Fibroblast of skin of right quadriceps (primary cell): Measurements from ENCODE around the gene DNASE2B.

ENCODE experiments used
- DNase-seq: peaks from one replicate; pipeline ENCODE4 v3.0.0-alpha.2; 2013

Gene DNASE2B

DNA sequence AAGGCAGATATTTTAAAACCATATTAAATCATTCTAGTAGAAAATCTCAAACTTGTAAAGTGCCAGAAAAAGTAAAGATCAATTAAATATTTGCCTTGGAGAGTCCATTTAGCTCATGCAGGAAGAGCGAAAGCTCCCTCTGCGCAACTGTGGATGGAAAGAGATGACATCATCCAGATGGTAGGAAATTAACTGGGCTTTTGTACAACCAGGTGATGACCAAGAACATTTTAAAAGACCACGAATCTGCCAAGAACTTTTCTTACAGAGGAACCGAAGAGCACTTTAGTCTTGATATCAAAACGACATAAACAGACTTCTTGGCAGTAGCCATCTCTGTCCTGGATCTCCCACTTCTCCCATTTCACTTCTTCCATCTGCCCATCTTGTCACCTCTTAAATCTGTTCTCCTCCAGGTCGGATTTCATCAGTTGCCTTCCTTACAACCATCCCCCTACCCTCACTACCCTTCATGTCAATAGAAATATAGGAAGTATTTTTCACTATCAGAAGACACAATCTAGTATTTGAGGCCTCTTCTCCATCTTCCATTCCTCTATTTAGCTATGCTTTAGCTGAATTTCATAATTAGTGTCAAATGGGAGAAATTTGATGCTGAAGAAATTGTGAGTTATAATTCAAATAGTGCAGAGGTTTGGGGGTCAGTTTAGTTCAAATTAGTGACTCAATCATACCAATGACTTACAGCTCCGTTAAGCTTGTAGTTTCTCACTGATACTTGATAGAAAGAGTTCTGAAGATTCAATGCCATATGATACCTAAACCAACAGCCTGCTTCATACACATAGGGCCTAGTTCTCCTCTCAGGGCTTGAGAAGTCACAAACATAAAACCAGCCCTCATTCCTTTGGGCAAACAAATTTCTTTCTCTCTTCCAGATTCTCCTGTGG lies 22.0 kb upstream of the DNASE2B start:
- DNase-seq: peak; percentile 30

DNA sequence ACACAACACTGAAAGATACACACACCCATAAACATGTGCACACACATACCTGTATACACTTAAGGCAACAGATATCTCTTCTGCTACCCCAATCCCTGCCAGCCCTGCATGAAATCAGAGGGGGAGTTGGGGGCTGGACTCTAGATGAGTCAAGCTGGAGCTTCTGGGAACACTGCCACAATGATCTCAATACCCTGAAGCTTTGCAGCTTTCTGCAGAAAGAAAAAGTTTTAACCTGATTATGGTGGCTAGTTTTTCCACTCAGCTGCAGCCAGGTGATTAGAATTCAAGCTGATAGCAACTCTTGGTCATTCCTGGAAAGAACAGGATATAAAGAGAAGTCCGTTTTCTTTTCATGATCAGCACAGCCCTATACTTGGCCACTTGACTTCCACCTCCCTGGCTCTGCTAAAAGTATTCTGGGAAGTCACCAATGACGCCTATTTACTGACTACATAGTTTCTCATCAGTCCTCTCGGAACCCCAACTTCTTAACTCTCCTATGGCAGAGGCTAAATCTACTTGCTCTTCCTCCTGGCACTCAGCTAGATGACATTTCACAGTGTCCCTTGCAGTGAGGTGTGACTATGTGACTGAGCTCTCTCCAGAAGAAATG lies 20.7 kb upstream of the DNASE2B start:
- DNase-seq: peak; percentile 84

DNA sequence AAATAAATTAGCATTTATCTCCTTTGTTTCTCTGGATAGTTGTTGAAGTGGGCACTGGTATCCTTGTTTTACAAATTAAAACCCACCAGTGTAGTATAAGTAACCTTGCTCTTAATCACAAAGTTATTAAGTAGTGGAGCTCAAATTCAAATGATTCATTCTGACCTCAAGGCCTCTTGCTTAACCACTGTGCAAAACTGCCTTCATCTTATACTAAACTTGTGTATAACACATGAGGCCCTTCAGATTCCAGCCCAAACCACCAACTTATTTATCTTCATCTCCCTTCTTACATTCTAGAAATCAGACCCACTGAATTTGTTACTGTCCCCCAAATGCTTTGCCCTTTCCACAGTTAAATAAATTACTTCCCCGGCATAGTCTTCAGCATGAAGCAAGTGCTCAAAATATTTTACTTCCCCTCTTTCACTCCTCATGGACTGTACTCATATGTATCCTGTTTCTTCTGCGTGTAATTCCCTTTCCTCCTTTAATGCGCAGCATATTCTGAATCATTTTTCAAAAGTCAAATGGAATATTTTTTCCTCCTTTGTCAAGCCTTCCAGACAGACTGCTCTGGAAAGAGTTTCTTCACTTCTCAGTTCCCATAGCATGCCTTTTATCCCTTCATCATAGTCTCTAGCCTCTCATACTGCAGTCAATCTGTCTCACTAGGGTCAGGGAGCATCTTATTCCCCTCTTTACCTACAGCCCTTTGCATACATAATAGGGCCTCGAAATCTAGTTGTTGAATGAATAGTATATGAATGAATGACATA lies 19.0 kb upstream of the DNASE2B start:
- DNase-seq: peak; percentile 76

DNA sequence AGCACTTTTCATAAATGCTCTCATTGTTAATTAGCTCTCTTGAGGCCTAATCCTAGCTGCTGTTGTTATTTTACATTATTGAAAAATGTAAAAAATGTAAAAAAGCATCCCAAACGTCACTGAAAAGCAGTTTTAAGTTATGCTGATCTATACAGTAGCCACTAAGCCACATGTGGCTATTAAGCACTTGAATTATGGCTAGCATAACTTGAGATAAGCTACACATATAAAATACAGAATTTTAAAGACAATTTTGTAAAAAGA lies 18.4 kb upstream of the DNASE2B start:
- DNase-seq: no peak

DNA sequence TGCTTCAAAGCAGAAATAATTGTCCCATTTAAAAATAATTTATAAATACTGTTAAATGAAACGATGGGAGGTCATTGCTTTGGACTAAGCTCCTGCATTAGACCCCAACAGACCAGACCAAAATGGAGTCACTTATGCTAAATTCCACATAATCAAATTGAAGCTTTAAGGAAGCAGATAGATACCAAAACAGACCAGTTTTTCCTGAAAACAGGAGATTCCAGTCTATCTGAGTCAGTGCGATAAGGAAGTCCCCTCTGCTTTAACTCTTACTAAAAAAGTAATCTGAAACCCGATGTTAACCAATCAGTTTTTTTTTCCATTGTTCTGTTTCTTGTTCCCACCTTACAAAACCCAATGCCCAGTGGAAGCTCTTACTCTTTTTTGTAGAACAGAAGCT lies 16.2 kb upstream of the DNASE2B start:
- no peak for DNase-seq

DNA sequence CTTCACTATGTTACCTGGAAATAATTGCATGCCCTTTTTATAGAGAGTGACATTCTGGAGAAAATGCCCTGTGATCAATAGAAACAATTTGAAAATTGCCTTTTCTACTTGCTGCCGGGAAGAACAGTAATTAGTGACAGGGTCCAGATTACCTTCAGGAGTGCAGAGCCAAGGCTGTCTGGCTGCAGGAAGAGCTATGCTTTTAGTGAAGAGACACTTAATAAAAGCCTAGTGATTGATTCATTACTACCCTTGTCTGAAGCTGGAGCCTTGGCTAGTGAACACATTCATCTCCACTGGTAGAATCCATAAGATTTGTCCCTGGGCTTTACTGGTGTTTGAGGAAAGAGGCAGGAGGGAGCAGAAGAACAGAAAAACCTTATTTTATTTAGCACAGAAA lies 12.9 kb upstream of the DNASE2B start:
- DNase-seq: no peak

DNA sequence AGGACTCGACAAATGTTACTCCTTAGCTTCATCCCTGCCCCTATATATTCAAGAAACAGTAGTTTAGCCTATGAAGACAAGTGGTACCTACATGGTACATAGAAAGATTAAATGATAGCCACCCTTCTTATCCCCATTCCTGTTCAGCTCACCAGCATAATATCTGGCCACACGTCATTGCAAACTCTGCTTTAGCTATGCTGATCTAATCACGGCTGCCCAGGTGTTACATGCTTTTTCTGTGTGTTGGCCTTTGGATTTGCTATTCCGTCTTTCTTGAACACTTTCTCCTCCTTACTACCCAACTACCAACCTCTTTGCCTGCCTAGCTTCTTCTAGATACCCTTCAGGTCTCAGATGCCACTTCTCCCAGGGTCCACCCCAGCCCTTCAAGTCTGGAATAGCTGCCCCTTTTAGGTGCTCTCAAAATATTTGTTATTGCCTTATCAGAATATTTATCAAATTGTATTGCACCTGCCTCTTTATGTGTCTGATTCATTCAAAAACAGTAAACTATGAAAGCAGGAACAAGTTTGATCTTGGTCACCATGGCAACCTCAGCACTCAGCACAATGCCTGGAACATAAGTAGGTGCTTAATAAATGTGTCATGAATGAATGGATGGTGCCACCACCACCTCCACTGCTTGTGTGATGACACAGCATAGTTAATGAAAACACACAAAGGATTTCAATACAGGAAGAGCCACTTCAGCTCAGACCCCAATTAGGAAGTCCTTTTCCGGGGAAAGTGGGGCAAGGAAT lies 11.4 kb upstream of the DNASE2B start:
- no peak for DNase-seq

DNA sequence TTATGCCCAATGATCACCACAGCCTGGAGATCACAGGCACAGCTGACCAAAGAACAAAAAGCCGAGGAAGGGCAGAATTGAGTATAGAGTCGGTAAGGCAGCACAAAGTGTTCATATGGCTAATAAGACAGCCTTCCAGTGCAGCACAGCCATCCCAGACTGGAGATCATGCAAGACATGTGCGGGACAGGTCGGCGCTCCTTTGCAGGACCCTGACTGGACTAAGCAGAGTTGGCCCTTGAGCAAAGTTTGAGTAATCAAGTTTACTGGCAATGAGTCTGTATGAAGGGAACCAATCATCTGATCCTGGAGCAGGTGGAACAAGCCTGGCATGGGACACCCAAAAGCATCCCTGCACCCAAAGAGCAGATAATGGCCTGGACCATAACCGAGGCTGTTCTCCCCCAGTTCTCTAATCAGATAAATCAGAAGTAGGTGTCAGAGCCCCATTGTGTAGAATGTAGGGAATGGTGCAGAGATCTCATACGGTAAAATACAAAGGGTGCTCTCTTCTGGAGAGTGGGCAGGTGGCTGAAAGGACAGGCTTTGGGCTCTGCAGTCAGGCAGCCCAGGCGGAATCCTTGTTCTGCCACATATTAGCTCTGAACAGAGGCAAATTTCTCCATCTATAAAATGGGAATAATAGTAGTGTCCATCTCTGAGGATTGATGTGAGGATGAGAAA lies 10.7 kb upstream of the DNASE2B start:
- no peak for DNase-seq

DNA sequence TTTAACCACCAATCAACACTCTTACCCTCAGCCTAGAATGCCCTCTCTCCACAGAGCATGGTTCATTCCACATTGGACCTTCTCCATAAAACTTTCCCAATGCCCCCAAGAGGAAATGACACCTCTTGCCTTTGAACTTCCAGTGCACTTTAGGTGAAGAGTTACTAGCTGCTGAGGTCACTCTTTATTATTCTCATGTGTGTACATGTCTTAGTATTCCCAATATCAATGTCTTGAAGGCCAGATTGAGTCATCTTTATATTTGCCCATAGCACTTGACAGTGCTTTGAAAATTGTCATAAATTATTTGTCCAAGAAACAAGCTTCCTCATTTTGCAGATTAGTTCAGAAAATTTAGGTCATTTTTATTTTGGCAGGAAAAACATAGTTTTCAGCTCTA lies 8.1 kb upstream of the DNASE2B start:
- DNase-seq: no peak

DNA sequence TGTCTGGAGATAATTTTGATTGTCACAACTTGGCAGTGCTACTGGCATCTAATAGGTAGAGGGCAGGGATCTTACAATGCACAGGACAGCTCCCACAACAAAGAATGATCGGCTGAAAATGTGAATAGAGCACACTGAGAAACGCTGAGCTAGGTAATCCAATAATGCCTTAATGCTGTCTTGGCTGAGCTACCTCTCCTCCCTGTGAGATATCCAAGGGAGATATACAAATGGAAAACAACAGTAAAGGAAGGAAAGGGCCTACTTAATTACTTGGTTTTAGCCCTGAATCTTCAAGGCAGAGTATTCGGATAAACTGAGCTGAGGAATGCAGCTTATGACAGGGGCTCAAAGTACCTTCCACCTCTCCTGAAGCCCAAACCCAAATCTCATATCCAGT lies 2.9 kb downstream of the DNASE2B start:
- DNase-seq: no peak

DNA sequence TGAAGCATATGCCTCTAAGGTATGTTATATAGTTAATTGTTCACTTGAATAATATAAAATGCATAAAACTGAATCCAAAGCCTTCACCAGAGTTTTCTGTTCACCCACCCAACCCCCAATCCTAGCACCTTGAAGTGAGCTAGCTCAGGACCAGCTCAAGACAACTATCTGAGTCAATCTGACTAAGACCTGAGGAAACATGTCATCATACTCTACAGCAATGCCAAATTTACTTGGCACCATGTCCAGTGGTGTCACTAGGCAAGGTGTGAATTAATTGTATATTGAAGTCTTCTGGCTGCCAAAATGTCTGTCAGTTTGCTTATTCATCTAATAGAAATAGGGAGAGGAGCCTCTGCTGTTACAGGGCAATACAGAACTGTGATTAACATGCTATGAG lies 3.8 kb downstream of the DNASE2B start:
- DNase-seq: peak; percentile 32

DNA sequence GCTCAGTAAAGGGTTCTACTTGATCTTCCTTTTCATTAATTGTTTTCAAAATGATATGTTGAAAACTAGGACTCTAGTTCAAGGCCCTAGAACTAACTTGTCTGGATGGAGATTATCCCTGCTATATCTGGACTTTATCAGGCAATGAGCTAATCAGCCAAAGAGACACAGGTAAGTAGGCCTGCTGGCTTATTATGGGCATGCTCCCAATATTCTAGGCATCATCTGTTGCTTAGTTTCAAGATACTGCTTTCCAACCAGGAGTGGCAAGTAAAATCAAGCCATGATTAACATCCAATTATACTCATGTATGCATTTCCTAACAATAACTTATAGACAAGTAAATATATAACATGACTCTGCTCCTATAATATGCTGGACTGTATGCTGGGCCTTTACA lies 4.2 kb downstream of the DNASE2B start:
- DNase-seq: no peak

DNA sequence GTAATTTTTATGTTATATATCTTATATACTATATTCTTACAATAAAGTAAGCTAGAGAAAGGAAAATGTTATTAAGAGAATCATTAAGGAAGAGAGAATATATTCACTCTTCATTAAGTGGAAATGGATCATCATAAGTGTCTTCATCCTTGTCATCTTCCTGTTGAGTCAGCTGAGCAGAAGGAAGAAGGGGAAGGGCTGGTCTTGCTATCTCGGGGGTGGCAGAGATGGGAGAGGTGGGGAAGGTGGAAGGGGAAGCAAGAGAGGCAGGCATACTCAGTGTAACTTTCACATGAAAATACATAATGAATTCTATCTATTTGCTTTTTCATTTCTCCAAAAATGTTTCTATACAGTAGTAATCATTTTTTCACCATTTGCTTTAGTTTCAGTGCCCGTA lies 5.1 kb downstream of the DNASE2B start:
- no peak for DNase-seq

DNA sequence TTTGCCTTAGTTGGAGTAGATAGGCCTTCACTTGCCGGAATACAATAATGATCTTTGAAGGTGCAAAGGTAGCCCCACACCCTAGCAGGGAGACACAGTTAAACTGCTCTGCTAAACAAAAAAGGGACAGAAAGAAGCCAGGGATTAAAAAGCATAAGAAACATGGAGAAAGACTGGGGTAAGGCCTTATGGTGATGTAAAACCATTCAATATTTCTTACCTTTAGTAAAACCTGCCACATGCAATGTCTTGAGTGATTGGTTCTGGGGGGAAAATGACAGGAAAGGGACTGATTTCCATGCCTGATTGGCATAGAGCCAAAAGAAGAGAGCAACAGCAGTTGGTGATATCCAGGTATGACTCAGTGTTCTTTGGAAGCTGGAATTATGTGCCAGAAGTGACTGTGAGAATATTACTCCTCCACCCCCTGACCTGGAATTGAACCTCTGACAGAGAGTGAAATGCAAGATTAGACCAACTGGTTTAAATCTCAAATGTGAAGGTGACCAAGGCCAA lies 8.1 kb downstream of the DNASE2B start:
- DNase-seq: peak; percentile 48

DNA sequence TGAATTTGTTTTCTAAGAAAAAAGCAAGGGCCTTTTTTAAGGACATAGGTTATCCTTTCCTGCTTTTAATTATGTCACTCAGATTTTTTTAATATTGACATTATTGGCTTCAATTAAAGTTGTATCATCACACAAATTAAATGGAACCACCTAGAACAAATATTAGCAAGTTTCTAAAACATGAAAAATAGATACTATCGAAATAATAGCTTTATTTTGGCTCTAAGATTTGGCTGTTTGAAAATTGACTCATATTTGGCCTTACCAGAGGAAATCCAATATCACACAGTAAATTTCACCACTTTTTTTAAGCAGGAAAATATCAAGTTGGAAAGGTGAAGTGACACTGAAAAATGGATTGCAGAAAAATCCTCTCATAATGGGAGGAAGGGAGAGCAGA lies 9.2 kb downstream of the DNASE2B start:
- no peak for DNase-seq

DNA sequence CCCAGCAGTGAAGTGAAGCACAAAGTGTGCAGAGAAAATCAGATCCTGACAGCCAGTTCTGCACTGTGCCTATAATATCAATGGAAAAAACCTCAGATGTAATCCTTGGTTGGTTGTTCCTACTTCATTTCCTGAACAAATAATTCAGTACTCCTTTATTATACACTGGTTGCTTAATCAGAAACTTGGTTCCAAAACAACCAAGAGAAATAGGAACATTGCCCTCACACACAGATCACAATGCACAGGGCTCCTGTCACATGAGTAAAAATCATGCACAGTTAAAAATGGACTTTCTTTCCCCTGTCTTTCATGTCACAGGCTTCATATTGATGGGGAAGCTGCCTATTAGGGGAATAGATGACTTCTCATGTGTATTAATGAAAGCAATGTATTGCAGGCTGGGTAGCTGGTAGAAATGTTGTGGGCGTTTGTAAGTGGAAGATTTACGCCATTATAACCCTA lies 9.7 kb downstream of the DNASE2B start:
- no peak for DNase-seq

DNA sequence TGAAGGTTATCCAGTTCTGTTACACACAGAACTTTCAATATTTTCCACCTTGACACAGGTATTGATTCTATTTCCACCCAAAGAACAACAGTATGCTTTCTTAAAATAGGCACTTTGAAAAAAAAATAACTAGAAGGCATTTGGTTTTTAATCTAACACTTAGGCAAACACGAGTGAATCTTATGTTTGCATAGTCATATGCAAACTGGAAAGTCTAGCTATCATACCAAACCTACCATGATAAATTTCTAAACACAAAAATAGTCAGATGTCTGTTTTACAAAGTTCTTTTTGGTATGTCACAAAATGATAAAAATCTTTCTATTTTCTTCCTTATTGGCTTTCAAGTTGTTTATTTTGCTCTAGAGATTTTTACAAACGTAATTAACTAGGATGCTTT lies 11.6 kb downstream of the DNASE2B start:
- no peak for DNase-seq

DNA sequence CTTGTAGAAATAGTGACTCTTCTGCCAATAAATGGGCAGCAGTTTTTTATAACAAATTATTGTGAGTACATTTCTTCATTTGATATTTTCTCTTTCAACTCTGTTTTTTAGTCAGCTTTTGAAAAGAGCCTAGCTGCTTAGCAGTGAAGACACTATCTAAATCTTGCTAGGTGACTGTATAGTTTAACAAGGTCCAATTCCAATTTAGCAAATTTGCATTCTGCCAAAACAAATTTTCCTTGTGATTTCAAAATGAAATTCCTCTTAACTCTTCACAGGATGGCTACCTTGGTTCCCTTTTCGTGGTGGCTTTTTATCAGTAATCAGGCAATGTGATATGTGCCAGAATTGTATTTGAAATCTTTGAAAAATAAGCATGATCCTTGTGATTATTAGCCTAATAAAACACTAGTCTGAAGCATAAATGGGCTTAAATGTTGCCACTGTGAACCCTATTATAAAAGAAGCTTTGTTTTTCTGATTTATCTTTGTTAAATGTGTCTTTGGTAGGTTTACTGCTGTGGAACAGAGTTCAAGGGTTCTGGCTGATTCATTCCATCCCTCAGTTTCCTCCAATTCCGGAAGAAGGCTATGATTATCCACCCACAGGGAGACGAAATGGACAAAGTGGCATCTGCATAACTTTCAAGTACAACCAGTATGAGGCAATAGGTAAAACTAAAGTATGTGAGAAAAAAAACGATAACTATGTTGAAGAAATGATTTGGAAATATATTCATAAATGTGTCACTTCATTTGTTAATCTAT lies 12.2 kb downstream of the DNASE2B start:
- DNase-seq: no peak

DNA sequence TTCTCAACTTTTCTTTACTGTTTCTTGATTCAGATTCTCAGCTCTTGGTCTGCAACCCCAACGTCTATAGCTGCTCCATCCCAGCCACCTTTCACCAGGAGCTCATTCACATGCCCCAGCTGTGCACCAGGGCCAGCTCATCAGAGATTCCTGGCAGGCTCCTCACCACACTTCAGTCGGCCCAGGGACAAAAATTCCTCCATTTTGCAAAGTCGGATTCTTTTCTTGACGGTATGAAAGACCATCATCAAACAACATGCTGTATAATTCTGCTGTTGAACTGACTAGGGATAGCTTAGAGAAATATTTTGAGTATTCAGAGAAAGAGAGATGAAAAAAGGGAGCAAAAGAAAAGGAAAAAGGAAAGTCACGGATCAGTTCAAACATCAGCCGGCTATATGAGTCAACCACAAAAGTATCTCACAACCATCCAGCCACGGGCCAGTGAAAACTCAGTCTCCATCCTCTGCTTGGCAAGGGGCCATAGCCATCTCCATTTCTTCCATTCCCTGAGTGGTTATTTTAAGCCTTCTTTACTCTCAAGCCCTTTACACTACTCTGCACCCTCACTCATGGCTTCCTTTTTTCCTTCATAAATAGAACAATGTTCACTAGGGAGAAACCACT lies 14.1 kb downstream of the DNASE2B start:
- peak; percentile 73 for DNase-seq

DNA sequence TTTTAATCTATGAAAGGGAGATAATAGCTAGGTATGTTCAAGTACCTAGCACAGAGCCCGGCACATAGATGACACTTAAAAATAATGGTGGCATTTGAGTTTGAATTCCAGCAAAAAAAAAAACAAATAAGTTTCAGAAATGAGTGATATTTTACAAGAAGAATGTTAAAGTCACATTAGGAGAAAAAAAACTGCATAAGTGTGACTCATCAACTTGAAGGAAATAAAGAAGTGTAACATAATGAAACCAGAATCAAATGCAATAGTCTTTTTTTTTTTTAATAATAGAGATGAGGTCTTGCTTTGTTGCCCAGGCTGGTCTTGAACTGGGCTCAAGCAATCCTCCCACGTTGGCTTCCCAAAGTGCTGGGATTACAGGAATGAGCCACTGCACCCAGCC lies 17.1 kb downstream of the DNASE2B start:
- DNase-seq: peak; percentile 13

DNA sequence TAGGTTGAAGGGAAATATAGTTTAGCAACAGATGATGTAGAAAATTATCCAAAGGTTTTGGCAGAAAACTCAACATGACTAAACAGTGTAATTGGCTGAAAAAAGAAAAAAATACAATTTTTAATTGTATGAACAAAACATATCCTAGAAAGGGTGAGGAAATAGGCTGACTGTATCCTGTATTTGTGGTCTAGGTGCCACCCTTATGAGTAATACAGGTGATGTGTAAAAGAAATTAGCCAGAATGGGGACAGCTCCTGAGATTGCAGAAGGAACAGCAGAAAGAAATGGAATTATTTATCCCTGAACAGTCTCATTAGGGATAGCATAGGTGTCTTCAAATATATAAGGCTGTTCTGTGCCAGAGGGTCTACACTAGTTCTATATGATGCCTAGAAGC lies 24.6 kb downstream of the DNASE2B start:
- DNase-seq: no peak
